ENCODE measurements around the gene EMB. TPM values are rescaled to one million over a fixed set of nuclear protein-coding genes. Genes with fewer than 3 reads are reported as not detected.
A peak's percentile ranks its signal among the peaks of the same experiment; 100 is the strongest.
"Not testable (repeated sequence)": the region's sequence is repeated elsewhere in the genome, so short reads cannot be mapped to it uniquely, and the experiment has no call there.

The EMB gene
- polyA plus RNA-seq, 3 donors = 51.9 to 191 (median 131) TPM

GRCh38 chr5:50441493-50441955 is 436 bp upstream of the EMB start:
- DNase-seq = no peak
- H3K79me2 ChIP-seq (ENCODE audit: insufficient read depth, low read length) = peaks cover 64% of the 10 kb centered on the region
- H3K9ac ChIP-seq (ENCODE audit: insufficient read depth, low read length, poor library complexity, severe bottlenecking) = peak overlapping the region; percentile 88
- H4K20me1 ChIP-seq (ENCODE audit: insufficient read depth, low read length) = no peaks in the 10 kb centered on the region
- peak overlapping the region; percentile 73 to 77 (median 77) for H3K4me3 ChIP-seq (replicated peaks in 1 of 3; ENCODE audit: low read depth in 2 of 3, low read length in 3 of 3)
- H3K4me1 ChIP-seq (ENCODE audit: control insufficient read depth in 1 of 2, insufficient read depth in 2 of 2, low read length in 2 of 2) = peaks cover 56 to 68% of the 10 kb centered on the region in 2 donors
- Mint-ChIP-seq H3K36me3 (peaks cover under 1 to 2% of the 10 kb centered on the region in 2 donors), H3K4me3 (peak overlapping the region; percentile 90 to 91), H3K27ac (peak overlapping the region; percentile 84 to 95 (median 88)), H3K4me1 (peaks cover 81% of the 10 kb centered on the region), H3K27me3 (ENCODE audit: low read depth in 3 of 3) (no peaks in the 10 kb centered on the region), H3K9me3 (no peaks in the 10 kb centered on the region)
- H3K27ac ChIP-seq (ENCODE audit: low read depth in 1 of 2, low read length in 2 of 2) = peak overlapping the region; percentile 77 to 89
- WGBS (ENCODE audit: insufficient coverage) = 0% methylated on average over 3 of the region's 9 CpGs
- no peaks in the 10 kb centered on the region for H3K9me3 ChIP-seq (replicated peaks in 1 of 2; ENCODE audit: control insufficient read depth in 1 of 2, insufficient read depth in 1 of 2, low read length in 2 of 2)
- H3K27me3 ChIP-seq (ENCODE audit: control insufficient read depth in 2 of 2, insufficient read depth in 2 of 2, low read length in 2 of 2) = no peaks in the 10 kb centered on the region
- intact Hi-C loops (cut with micrococcal nuclease) = loop anchor here (10.0 kb wide), 2 partner anchors 73 to 223 kb away; partner anchors contain the start of gene PARP8 (in 1 of the 2)
- TF ChIP-seq CTCF (IDR thresholded peaks at IDR 0.05) = no peak
- H2AFZ ChIP-seq (ENCODE audit: insufficient read depth, low read depth, low read length, poor library complexity, severe bottlenecking) = peak overlapping the region; percentile 94
- peak overlapping the region; percentile 74 for H3K4me2 ChIP-seq (replicated peaks; ENCODE audit: extremely low read depth, low read length, poor library complexity, severe bottlenecking)
- no peaks in the 10 kb centered on the region for H3K36me3 ChIP-seq (replicated peaks in 1 of 2; ENCODE audit: control insufficient read depth in 1 of 2, insufficient read depth in 2 of 2, low read length in 2 of 2)

GRCh38 chr5:50439221-50439620 is 1.9 kb downstream of the EMB start:
- TF ChIP-seq CTCF (IDR thresholded peaks at IDR 0.05) = no peak
- H3K4me2 ChIP-seq (replicated peaks; ENCODE audit: extremely low read depth, low read length, poor library complexity, severe bottlenecking) = peak overlapping the region; percentile 74
- no CpG with 5 or more reads among the region's 3 CpGs for WGBS (ENCODE audit: insufficient coverage)

GRCh38 chr5:50438060-50438459 is 3.0 kb downstream of the EMB start:
- H3K79me2 ChIP-seq (ENCODE audit: insufficient read depth, low read length) = peaks cover 98% of the 10 kb centered on the region
- H3K36me3 ChIP-seq (replicated peaks in 1 of 2; ENCODE audit: control insufficient read depth in 1 of 2, insufficient read depth in 2 of 2, low read length in 2 of 2); H3K9me3 Mint-ChIP-seq; H3K27me3 Mint-ChIP-seq (ENCODE audit: low read depth in 3 of 3); intact Hi-C loops (cut with micrococcal nuclease); H3K9ac ChIP-seq (ENCODE audit: insufficient read depth, low read length, poor library complexity, severe bottlenecking); H4K20me1 ChIP-seq (ENCODE audit: insufficient read depth, low read length); H2AFZ ChIP-seq (ENCODE audit: insufficient read depth, low read depth, low read length, poor library complexity, severe bottlenecking); H3K27me3 ChIP-seq (ENCODE audit: control insufficient read depth in 2 of 2, insufficient read depth in 2 of 2, low read length in 2 of 2); H3K9me3 ChIP-seq (replicated peaks in 1 of 2; ENCODE audit: control insufficient read depth in 1 of 2, insufficient read depth in 1 of 2, low read length in 2 of 2); H3K36me3 Mint-ChIP-seq: not testable (repeated sequence)
- peak overlapping the region in 1 of 3 experiments; percentile 28 for H3K4me3 ChIP-seq (replicated peaks in 1 of 3; ENCODE audit: low read depth in 2 of 3, low read length in 3 of 3)
- peaks cover 65 to 82% of the 10 kb centered on the region in 2 donors for H3K4me1 ChIP-seq (ENCODE audit: control insufficient read depth in 1 of 2, insufficient read depth in 2 of 2, low read length in 2 of 2)
- H3K27ac Mint-ChIP-seq = peak overlapping the region; percentile 77 to 94 (median 91)
- no CpG with 5 or more reads among the region's 3 CpGs for WGBS (ENCODE audit: insufficient coverage)
- peaks cover 86% of the 10 kb centered on the region for H3K4me1 Mint-ChIP-seq
- peak overlapping the region in 1 of 2 donors; percentile 51 for H3K27ac ChIP-seq (ENCODE audit: low read depth in 1 of 2, low read length in 2 of 2)
- H3K4me3 Mint-ChIP-seq = peak overlapping the region; percentile 31 to 84
- peak; percentile 51 to 78 (median 72) for DNase-seq
- peak overlapping the region; percentile 39 for H3K4me2 ChIP-seq (replicated peaks; ENCODE audit: extremely low read depth, low read length, poor library complexity, severe bottlenecking)

More at GRCh38 chr5:50439221-50439620, 1.9 kb downstream of the EMB start:
- peak overlapping the region in 6 of 7 donors; percentile 53 to 94 (median 75) for H3K27ac Mint-ChIP-seq
- H3K4me3 Mint-ChIP-seq = peak overlapping the region in 1 of 2 donors; percentile 21
- H3K79me2 ChIP-seq (ENCODE audit: insufficient read depth, low read length) = peaks cover 87% of the 10 kb centered on the region
- peaks cover 81% of the 10 kb centered on the region for H3K4me1 Mint-ChIP-seq
- H2AFZ ChIP-seq (ENCODE audit: insufficient read depth, low read depth, low read length, poor library complexity, severe bottlenecking) = no peak overlapping the region
- intact Hi-C loops (cut with micrococcal nuclease) = no loop called here
- H3K9me3 Mint-ChIP-seq = no peaks in the 10 kb centered on the region
- H3K36me3 Mint-ChIP-seq = peaks cover 7 to 8% of the 10 kb centered on the region in 2 donors
- no peaks in the 10 kb centered on the region for H3K27me3 ChIP-seq (ENCODE audit: control insufficient read depth in 2 of 2, insufficient read depth in 2 of 2, low read length in 2 of 2)
- H3K36me3 ChIP-seq (replicated peaks in 1 of 2; ENCODE audit: control insufficient read depth in 1 of 2, insufficient read depth in 2 of 2, low read length in 2 of 2) = no peaks in the 10 kb centered on the region
- no peak overlapping the region for H3K9ac ChIP-seq (ENCODE audit: insufficient read depth, low read length, poor library complexity, severe bottlenecking)
- no peak for DNase-seq
- peak overlapping the region in 1 of 3 experiments; percentile 77 for H3K4me3 ChIP-seq (replicated peaks in 1 of 3; ENCODE audit: low read depth in 2 of 3, low read length in 3 of 3)
- H3K4me1 ChIP-seq (ENCODE audit: control insufficient read depth in 1 of 2, insufficient read depth in 2 of 2, low read length in 2 of 2) = peaks cover 58 to 72% of the 10 kb centered on the region in 2 donors
- peak overlapping the region; percentile 25 to 89 for H3K27ac ChIP-seq (ENCODE audit: low read depth in 1 of 2, low read length in 2 of 2)
- no peaks in the 10 kb centered on the region for H4K20me1 ChIP-seq (ENCODE audit: insufficient read depth, low read length)
- H3K27me3 Mint-ChIP-seq (ENCODE audit: low read depth in 3 of 3) = no peaks in the 10 kb centered on the region
- H3K9me3 ChIP-seq (replicated peaks in 1 of 2; ENCODE audit: control insufficient read depth in 1 of 2, insufficient read depth in 1 of 2, low read length in 2 of 2) = no peaks in the 10 kb centered on the region

All from CD14-positive monocyte (primary cell).